Fibroblast of peridontal ligament (primary cell): ENCODE measurements around the gene SERBP1.
"Not testable (repeated sequence)": the region's sequence is repeated elsewhere in the genome, so short reads cannot be mapped to it uniquely, and the experiment has no call there.

Experiments used
- DNase-seq: peaks from one replicate; pipeline ENCODE4 v3.0.0-alpha.2; 2010; ENCODE audit errors: extremely low read depth

SERBP1 gene

DNA sequence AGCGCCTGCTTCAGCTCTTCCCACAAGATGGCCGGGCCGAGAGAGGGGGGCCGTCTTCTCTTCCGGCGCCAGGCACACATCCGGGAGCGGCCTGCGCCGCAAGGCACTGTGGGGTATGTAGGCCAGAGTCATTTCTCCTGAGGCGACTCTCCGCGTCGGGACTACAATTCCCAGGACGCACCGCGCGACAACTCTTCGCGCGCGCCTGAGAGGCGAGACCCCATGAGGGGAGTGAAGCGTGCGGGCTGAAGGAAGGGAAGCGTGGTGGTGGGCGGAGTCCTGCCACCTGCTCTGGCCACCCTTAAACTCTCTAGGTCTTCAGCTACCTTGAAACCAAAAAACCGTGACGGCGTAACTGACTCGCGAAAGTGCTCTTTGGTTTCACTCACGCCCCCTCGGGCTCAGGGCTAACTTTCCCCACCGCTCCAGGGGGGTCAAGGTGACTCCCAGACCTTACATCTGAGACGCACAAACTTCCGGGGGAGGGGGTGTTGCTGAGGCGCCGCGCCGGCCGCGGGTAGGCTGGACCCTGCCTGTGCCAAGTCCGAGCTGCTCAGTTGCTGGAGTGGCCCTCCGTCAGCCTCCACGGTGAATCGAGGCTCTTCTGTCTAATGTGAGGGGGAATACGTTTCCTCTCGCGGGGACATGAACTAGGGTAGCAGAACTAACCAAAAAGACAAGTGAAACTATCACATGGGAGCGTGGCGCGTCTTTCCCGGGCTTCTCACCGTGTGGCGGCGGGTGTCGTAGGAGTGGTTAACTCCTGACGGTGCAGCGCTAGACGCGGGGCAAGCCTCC lies at the start of gene SERBP1:
TSS of gene SERBP1 (minus strand) at position 45 of the 798 bp plus-strand sequence. CDS start 102 bp downstream, outside the sequence.
- DNase-seq = peak; percentile 92

DNA sequence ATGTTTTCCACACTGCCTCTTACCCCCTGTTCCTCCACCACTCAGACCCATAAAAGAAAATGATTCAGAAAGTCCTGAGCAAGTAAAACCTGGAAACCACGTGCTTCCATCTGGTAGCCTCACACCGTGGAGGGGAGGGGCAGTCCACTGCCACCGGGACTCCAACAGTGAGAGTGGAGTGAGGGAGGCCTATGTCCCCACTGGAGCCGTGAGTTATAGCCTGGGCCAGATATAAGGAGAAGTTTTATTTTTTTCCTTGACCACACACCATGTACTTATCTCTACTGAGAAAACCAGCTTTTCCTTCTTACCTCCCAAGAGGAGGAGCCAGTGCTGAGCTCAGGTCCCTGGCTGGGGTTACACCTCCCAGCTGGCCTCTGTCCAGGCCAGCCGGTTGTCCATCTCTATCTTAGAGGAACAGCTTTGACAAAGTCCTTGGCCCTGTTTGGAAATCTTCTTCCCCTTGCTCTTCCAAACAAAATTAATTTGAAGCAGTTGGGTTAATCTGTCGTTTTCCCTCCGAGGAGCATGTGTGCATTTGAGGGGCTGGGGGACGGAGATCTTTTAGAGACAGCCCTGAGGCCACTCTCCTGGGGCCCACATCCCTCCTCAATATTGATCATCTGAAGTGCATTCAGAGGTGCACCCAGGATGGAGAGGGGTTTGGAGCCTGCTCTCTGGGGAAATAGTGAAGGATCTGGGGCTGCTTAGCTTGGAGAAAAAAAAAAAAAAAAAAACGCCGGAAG lies 49.1 kb upstream of the SERBP1 start:
- DNase-seq = no peak

DNA sequence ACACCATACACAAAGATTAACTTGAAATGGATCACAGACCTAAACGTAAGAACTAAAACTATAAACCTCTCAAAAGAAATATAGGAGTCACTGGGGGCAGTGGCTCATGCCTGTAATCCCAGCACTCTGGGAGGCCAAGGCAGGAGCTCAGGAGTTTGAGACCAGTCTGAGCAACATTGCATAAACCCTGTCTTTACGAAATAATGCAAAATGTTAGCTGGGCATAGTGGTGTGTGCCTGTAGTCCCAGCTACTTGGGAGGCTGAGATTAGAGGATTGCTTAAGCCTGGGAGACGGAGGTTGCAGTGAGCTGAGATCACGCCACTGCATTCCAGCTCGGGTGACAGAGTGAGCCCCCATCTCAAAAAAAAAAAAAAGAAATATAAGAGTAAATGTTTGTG lies 46.7 kb upstream of the SERBP1 start:
- no peak for DNase-seq

DNA sequence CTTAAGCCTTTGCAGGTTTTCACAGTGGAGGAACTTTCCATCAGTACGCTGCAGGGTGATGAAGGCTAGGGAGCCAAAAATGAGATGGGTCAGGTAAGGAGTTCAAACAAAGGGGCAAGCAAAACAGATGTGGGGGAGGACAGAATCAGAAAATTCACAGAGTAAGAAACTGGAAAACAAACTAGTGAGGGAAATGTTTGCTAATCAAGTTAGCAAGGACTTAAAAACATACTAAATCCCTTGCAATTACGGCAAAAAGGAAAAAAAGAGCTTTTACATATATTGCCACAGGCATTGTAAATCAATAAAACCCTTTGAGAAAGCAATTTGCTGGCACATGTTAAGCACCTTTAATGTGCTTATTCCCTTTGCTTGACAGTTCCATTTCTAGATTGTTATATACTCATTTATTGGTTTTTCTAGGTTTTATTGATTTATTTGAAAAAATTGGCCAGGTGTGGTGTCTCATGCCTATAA lies 45.8 kb upstream of the SERBP1 start:
- no peak for DNase-seq

DNA sequence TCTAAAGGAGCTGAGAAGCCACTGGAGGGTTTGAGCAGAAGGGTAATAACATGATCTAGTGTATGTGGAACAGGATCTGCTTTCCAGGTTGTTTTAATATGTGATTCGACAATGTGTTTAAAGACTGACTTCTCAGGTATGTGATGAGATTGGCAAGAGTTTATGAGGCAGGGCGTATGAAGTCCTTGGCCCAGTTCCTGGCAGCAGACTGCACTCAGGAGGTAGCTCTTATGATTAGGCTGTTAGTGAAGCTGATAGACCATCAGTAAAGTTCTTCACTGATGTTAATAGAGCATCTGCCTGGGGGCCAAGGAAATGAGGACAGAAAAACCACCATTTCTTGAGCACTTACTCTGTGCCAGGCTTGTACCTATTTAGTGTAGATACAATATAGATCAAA lies 41.9 kb upstream of the SERBP1 start:
- DNase-seq = no peak

DNA sequence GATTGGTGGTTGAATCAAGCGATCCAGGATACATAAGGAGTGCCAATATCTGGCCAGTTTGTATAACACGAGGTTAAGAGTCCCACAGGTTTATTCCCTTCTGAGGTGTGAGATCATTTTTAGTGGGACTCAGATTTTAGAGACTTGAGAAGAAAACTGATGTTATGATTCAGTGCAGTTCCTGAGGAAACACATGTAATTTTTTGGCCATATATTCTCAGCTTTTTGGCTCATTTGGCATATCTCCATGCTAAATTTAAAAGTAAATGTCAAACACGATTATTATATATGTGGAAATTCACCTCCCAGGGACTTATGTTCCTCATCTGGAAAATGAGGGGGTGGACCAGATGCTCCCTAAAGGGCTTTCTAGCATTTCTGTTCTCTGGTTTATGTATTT lies 39.2 kb upstream of the SERBP1 start:
- peak; percentile 75 for DNase-seq

DNA sequence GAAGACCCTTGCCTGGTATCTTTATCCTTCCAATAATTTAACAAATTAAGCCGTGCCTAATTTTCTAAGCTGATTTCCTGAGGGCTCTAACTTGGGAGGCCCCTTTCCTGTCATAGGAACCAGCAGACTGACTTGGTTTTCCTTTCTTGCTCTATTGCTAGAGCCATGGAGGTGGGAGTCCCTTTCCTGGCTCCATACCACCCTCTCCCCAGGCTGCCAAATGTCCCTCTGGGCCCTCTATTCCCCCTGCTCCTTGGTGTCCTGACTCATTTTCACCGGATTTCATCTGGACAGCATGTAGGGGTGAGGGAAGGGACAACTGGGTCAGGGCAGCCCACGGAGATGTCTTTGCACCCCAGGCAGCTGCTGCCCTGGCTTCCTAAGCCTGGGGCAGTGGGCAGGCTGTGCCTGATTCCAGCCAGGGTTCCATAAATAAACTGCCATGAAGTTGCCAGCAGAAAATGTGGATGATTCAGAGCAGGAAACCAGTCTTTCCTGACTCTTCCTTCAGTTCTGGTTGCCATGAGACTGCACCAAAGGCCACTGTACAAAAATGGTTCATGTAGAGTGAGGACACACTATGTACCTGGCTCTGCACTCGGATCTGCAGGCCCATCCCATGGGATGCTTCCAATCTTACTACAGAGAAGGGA lies 38.0 kb upstream of the SERBP1 start:
- no peak for DNase-seq

DNA sequence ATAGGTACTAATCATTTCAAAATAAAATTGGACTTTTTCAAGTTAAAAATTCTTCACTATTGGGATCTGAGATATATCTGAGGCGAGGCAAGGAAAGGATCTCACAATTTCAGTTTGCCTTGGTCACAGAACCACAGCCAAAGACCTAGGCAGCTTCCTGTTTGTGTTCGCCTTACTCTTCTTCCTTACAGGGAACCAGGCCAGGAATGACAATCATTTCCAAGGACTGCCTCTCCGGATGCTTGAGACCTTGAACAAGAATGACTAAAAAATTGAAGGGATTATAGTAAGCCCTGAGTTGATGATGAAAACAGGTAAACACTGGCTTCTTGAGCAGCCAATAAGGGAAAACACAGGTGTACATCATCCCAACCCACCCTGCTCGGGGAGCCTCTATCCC lies 35.2 kb upstream of the SERBP1 start:
- no peak for DNase-seq

DNA sequence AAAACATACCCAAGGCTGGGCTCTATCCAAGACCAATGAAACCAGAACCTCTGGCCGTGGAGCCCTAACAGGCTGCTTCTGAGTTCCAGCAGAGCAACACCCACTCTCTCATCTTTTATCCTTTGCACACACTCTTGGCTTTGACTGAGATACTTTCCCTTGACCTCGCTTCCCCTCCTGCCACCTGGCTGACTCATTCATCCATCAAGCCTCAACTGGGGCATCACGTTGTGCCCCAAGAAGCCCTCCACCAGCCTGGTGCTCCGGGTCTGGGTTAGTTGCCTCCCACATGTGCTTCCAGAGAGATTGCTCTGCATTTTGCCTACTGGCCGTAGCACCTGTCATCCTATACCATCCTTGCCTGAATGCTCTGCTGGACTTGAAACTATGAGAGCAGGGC lies 34.5 kb upstream of the SERBP1 start:
- DNase-seq = no peak

DNA sequence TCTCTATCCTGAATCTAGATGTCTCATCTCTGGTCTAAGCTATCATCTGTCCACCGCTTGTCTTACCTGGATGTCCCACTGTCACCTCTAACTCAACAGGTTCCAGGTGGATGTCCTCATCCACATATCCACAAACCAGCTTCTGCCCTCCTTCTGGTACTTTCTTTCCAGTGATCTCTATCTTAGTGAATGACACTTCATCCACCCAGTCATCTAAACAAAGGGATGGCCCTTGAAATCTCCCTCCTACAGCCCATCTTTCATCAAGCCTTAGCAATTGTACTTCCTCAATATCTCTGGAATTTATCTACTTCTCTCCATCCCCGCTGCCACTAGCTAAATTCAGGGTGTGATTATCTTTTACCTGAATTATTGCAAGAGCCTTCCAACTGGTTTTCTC lies 33.9 kb upstream of the SERBP1 start:
- no peak for DNase-seq

DNA sequence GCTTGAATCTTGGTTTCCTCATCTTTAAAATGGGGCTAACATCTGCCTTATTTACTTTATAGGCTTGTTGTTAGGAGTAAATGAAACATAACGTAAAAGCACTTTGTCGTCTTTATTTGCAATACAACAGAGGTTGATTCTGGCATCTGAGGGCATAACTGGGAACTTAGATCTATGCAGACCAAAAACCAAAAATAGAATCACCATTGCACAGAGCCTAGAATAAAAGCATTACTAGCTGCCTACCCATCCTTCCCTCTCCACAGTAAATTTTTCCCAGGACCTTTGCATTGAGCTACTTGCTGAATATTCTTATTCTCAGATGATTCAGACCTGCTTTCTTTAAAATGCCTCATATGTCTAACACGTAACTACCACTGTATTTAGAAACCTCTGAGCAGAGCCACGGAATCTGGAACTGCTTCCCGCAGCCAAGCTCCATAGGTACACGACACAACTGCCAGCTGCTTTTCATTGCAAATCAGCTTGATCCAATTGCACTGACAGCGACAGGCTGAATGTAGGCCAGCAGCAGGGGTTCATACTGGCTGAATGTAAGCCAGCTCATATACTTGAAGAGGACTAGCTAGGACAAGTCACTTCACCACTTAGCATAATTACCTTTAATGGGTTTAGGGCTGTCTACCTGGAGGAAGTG lies 33.2 kb upstream of the SERBP1 start:
- peak; percentile 40 for DNase-seq

DNA sequence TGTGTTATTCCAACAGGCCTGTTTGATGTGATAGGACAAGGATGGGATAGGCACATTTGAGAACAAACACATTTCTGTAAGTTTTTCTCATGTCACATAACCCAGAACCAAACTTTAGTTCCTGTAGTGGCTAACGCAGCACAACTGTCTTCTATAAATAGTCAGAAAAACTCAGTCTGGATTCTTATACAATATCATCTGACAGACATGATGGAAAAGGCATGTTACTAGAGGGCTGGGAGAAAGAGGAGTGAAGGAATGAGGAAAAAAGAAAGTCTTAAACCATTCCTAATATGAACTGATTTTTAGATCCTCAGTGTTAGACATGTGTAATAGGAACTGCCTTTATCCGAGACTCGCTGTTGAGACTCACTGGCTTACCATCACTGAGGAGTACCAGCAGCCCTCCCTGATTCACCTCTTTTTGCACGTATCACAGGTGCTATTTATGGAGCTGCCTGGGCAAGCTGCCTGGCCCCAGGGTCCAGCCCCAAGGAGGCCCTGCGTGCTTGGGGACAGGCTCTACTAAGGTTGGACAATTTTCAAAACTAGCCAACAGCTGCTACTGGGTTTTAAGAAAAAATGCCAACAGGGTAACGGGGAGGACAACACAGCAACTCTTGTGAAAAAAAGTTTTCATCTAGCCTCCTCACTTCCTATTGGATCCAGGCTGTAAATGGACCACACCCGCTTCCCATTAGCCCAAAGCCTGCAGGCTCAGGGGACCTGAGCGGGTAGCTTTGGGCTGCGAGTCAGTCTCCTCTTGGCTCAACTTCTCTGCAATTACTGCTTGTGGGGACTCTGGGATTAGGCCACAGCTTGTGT lies 30.7 kb upstream of the SERBP1 start:
- peak; percentile 86 for DNase-seq

DNA sequence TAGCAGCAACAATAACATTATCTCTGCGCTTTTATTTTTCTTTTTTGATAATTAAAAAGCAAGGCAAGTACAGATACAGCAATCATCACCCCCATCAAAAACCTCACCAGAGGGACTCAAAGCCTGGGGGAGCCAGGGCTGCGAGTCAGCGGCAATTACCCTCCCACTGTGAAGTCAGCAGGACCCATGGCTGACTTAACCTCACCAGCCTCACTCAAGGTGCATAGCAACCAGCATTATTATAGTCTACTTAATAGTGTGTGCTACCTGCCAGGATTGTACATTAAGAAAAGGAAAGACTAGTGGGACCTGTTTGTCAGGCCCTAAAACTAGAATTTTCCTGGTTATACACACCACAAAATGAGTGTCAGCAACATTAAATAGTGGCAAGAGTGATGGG lies 28.9 kb upstream of the SERBP1 start:
- DNase-seq = no peak

DNA sequence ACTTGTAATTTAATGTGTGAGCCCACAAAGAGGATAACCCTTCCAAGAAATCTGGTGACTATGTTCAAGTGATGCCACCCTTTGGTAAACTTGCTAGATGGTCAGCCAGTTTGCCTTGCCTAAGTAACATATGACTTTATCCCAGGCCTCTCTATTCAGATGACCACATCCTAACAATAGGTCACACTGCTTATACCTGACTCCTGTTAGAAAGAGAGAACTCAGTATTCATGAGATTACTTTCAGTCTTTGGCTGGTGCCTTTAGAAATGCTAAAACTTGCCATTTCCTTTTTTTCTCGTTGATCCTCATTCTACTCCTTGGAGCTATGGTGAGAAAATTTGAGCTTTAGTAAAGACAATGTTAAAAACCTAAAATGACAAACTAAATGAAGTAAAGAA lies 28.5 kb upstream of the SERBP1 start:
- no peak for DNase-seq

DNA sequence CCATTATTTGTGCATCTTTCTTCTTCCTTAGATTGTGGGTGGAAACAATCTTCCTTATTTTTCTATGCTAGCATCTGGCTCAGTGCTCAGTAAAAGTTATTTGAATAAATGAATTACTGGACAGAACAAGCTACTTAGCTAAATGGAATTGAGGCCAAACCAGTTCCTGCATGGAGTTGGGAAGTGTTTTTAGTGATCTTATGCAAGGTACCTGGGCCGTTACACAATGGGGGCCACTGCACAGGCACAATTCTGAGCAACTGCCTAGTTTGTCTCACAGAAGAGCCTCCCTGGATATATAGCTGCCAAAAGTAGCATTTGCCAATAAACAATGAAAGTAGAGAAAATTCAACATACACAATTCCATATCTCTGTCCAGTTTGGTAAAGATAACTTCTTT lies 27.0 kb upstream of the SERBP1 start:
- no peak for DNase-seq

DNA sequence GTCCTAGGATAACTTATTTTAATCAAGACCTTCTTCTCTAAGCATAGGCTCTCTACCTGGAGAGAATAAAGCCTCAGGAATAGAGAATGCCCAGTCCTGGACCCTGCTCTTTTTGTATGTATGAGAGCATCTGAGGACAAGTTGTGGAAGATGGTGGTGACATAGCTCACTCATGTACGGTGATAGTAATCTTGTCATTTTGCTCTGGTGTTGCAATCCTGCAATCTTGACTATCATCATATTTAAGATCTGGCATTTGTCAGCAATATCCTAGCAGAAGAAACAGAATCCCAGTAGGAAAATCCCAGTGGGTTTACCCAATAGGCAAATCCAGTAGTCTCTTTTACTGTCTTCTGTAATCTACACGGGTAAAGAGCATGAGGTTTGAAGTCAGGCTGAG lies 21.6 kb upstream of the SERBP1 start:
- DNase-seq = no peak

DNA sequence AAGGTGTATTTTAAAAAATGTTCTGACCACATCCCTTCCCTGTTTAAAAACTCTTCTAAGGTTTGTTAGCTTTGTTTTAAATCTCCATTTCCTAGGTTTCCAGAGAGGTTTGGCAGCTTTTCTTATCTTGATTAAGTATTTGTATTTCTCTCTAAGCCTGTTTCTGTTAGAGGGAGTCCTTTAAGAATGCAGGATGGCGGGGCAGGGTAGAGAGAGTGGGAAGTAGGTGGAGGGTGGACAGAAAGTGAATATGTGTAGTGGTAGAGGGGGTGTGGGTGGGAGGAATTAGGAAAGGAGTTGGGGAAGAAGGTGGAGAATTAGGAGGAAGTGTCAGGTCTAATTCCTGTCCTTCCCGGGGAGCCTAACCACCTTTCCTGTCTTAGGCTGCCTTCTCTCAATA lies 21.2 kb upstream of the SERBP1 start:
- no peak for DNase-seq

DNA sequence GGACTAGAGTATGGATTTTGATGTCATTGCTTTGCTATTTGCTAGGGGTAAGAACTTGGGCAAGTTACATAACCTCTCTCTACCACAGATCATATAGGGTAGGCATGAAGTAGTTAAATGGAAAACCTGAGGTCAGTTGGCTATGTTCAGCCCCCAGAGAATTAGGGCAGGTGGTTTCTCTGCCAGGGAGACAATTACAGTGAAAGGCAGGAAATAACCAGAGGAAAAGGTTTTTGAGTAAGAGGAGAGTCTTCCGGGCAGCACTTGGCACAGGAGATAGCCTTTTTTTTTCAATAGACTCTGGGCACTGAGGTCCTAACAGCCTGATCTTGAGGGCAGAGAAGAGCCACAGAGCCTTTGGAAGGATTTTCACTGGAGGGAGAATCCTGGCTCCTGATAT lies 16.7 kb upstream of the SERBP1 start:
- no peak for DNase-seq

DNA sequence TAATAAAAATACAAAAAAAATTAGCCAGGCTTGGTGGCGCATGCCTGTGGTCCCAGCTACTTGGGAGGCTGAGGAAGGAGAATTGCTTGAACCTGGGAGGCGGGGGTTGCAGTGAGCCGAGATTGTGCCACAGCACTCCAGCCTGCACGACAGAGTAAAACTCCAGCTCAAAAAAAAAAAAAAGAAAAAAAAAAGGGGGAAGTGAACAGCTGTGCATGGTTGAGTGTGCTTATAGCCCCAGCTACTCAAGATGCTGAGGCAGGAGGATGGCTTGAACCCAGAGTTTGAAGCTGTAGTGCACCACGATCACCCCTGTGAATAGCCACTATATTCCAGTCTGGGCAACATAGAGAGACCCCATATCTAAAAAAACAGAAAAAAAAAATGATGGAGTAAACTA lies 15.8 kb upstream of the SERBP1 start:
- not testable (repeated sequence) for DNase-seq

DNA sequence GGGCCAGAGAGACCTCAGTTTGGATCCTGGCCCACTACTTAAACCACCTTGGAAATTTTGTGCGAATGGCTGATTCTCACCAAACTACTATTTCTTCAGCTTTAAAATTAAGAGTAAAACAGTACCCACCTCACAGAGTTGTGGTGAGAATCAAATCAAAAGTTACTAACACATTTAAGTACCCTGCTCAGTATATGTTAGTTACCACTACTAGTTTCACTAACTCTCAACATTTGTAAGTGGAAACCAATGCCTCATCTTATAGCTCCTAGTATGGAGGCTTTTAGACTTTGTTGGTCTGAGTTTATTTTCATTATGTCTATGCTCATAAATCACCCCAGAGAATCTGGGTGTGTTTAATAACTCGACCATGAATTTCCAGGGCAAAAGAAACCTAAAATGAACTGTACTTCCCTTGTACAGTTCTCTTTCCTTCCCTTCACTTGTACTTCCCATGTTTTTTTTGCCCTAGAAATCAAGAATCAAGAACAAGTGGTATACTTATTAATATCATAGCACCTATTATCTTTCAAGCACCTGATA lies 11.6 kb upstream of the SERBP1 start:
- no peak for DNase-seq

DNA sequence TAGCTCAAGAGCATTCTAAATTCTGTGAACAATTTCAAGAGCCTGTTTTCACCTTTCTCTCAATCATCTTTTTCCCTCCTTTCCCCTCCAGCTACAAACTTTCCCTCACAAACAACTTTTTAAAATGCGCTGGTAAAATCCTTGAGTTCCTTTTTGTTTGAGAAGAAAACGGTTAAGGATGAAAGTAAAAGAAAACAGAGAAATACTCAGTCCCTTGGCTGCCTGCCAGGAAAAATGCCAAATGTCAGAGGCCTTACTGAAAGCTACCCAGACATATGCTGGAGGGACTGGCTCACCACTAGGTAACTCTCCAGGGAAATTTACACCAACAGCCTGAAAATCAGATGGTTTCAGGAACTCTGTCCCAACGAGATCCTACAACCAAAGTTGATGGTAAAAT lies 11.0 kb upstream of the SERBP1 start:
- peak; percentile 70 for DNase-seq
